ENCODE results near the gene ANAPC13.

ANAPC13 gene

DNA sequence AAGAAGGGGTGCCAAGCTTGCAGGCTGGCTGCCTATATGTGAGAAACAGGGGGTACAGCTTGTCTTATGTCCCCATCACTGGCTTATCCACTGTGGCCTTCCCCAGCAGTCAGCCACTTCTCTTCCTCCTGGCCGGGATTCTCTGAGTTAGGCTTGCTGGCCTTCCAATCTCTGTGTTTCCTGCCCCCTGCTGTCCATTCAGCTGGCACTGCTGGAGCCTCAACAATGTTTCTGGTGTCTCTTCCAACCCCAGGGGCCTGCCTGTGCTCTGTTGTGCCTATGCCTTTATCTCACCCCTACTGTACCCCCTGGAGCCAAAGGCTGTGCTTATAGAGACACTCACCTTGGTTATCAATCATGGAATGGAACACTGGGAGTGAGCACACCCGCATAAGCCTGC, 36.5 kb downstream of the ANAPC13 start:
- peak; percentile 89 for DNase-seq (ENCODE audit: low spot score)

DNA sequence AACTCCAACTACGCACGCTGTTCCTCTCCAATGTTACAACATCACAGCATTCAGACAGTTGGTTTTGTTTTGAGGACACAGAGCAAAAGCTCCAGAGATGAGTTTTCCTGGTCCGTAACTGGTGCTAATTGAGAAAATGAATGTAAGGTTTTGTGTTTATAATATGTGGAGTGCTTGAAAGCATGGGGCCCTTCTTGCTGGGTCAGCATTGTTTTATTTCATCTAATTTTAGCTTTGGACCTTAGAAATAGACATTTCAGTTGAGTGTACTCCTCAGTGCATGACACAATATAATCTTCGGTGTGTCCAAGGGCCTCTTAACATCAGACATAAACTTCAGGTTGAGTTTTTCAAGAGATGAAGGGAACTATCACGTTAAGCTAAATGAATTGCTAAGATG, 37.1 kb downstream of the ANAPC13 start:
- DNase-seq (ENCODE audit: low spot score): no peak

DNA sequence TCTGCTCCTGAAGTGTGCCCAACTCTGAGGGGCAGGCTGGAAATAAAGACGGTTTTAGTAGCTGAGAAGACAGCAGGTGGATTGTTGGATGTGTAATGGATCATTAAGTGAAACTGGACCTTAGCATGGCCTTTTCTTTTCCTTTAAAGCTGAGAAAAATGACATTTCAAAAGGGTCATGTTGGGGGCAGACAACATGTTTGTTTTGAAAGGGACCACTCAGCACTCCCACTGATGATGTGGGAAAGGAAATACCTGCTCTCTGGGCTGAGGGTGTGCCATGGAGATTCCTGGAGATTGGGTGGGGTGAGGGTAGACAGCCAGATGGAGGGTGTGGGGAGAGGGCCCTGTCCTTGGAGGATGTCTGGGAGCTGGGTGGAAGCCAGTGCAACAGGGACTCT, 38.4 kb downstream of the ANAPC13 start:
- no peak for DNase-seq (ENCODE audit: low spot score)

DNA sequence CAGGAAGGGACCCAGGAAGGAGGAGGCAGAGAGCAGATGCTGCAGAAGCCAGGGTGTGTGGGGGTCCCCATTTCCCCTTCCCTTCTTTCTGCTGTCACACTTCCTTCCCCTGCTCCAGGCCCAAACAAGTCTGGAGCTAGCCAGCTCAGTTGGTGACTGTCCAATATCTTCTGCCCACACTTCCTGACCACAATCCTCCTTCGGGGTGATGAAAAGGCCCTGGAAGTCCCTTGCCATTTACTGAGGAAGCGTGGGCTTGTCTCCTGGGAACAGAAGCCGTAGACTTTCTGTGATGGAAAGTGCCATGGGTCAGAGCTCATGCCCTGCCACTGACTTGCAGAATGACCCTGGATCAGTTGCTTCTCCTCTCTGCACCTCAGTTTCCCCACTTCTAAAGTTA, 39.0 kb downstream of the ANAPC13 start:
- DNase-seq (ENCODE audit: low spot score): no peak

DNA sequence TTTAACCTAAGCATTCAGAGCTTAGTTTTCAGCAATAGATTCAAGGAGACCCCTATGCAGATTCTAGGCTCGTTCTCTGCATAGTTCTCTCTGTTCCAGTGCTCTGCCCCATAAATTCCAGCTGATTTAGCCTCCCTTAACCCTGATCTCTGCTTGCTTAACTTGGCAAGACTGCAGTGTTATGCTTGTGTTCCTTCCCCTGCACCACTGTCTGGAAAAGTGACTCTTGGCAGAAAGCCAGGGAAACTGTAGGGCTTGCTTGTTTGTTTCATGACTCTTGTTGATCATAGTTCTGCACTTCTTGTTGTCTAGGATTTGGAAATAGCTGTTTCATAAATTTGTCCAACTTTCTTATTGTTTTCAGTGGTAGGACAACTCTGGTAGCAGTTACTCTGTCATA, 40.1 kb downstream of the ANAPC13 start:
- peak; percentile 33 for DNase-seq (ENCODE audit: low spot score)

DNA sequence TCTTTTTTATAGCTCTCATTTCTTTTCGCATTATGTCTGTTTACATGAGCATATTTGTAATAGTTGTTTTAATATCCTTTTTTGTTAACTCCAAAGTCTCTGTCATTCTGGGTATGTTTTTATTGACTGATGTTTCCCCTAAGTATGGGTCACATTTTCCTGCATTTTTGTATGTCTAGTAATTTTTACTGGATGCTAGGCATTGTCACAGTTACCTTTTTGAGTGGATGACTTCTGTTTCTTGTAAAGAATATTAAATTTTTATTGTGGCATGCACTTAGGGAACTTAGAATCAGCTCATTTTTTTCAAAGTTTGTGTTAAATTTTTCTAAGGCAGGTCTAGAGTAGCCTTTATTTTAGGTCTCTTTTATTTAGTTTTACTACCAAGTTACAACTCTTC, 40.7 kb downstream of the ANAPC13 start:
- no peak for DNase-seq (ENCODE audit: low spot score)

DNA sequence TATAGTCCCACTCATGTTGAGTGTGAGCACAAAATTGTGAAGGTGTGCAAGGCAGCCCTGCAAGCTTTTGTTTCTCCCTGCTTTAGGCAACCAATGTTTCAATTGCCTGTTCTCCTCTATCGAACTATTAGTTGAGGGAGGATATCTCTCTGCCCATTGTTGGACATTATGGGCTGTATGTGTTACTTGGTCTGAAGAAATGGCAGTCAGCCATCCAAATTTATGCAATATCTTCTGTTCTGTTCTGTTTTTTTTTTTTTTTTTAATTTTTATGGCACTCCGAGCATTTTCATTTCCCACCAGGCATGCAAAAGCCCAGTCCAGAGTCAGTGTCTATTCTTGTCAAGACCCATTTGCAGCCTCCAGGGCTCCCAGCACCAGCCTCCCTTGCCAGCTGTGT, 44.0 kb downstream of the ANAPC13 start:
- no peak for DNase-seq (ENCODE audit: low spot score)

DNA sequence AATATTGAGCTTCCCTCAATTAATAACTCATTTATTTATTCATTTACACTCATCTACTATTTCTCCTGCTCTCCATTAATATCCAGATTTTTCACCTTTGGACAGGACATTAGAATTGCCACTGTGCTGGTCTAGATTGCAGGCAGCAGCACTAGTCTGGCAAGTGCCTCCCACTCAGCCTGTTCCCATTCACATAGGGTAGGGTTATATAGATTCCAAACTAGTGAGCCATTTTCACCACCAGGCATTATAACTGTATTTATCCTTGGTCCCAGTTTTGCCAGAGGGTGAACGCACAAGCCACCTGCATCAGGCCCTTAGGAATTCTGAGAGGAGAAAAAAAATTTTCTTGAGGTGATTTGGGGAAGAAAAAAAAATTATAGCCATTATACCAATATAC, 44.5 kb downstream of the ANAPC13 start:
- no peak for DNase-seq (ENCODE audit: low spot score)

DNA sequence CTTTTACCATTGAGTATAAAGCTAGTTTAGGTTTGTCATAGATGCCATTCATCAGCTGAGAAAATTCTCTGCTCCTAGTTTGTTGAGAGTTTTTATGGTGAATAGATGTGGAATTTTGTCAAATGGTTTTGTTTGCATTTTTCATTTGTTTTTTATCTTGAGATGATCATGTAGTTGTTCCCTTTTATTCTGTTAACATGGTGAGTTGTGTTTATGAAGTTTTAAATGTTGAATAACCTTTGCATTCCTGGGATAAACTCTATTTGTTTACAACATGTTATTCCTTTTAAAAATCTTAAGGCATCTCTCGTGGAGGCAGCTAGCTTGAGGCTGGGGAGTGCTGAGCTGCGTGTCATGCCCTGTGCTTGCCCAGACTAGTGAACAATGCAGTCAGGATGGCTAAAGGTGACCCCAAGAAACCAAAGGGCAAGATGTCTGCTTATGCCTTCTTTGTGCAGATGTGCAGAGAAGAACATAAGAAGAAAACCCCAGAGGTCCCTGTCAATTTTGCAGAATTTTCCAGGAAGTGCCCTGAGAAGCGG, 48.5 kb downstream of the ANAPC13 start:
- no peak for DNase-seq (ENCODE audit: low spot score)

DNA sequence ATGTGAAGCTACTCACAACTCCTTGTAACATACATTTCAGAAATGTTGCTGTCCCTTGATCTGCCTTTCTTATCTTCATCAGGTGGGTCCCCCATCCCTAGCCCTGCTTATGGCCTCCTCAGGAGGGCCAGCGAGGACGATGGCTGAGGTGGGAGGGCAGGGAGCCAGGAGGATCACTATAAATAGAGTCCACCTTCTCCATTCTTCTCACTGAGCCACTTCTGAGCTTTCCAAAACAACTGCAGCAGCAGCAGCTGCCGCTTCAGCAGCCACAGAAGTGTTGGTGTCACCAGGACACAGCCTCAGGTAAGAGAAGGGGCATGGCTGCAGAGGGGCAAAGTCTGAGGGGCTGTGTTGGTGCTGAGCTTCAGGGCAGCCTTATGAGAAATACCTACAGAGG, 53.5 kb downstream of the ANAPC13 start:
- no peak for DNase-seq (ENCODE audit: low spot score)

DNA sequence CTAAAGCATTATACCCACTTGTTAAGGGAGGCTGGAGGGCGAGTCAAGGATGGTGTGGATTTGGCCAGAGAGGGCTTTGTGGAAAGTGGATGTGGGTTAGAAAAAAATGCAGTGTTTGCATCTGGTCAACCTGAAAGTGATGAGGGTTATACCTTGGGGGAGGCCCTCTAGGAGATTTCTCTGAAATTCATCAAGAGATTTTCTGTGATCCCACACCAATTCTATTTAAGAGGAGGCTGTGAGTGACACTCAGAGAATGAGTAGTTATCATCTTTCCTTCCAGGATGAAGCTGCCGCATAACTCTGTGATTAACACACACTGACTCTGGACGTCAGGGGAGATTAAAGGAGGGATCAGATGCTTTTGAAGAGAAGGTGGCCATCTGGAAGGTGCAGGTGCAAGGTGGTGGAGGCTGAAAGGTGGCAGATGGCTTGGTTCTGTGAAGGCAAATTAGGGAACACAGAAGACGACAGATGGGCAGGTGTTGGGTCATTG, 54.8 kb downstream of the ANAPC13 start:
- DNase-seq (ENCODE audit: low spot score): no peak

DNA sequence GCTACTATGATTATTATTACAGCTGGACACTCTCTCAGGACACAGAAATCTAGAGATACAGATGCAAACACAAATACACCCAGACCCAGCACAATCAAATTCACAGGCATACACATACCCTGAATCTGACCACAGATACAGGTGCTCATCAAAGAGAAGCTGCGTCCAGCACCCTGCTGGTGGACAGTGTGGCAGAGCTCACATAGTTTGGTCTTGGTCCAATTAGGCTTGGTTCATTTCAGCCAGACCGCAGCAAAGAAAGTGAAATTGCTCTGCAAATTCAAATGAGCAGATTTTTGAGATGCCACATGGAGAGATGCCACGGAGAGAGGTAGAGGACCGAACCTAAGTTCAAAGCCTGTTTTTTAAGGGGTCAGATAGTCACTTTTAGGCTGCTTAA, 55.6 kb downstream of the ANAPC13 start:
- DNase-seq (ENCODE audit: low spot score): no peak

DNA sequence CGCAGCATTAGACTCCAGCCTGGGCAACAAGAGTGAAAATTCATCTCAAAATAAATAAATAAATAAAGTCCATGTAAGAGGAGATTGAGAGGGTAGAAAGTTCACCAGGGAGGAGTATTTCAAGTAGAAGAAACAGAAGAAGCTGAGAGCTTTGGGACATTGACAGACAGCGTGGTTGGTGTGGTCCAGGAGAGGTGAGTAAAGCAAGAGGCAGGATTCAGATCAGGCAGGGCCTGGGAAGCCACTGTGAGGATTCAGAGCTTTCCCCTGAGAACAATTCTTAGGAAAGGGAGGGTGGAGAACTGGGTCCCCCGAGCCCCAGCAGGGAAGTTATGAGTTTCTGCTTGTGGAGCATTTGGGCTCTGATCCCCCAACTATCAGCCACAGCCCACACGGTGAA, 57.4 kb downstream of the ANAPC13 start:
- DNase-seq (ENCODE audit: low spot score): no peak

Data from globus pallidus (tissue), 1 donor.